Gastrocnemius medialis (tissue), 4 donors: ENCODE data around the gene PLCB1.

Experiments
- CTCF ChIP-seq, 5 experiments: fragments of 450-650 bp in 3 of 5; fragments of 200-600 bp in 2 of 5; sonication (generic) in 2 of 5; IDR thresholded peaks in 4 of 5; conservative IDR thresholded peaks in 1 of 5; 1 replicate in 4 of 5; 2 replicates in 1 of 5; pipeline ENCODE4 v1.5.1; 2016 to 2019; ENCODE audit warnings: antibody characterized with exemption in 5 of 5, mild to moderate bottlenecking in 3 of 5, moderate library complexity in 3 of 5
- POLR2A ChIP-seq, 2 donors: fragments of 450-650 bp; IDR thresholded peaks; one replicate each; pipeline ENCODE4 v1.6.1; 2017; ENCODE audit warnings: antibody characterized with exemption in 2 of 2, mild to moderate bottlenecking in 2 of 2, moderate library complexity in 2 of 2

GRCh38 chr20:8172191-8172590, 40.1 kb downstream of the PLCB1 start:
- TF ChIP-seq CTCF (IDR thresholded peaks at IDR 0.05 in 4 of 5, conservative IDR thresholded peaks at IDR 0.05 in 1 of 5) = no peak
- no peak for TF ChIP-seq POLR2A (IDR thresholded peaks at IDR 0.05)
